ENCODE data around the gene PSENEN. TPM values are rescaled to one million over a fixed set of nuclear protein-coding genes. Genes with fewer than 3 reads are reported as not detected.

The PSENEN gene
- total and polyA plus RNA-seq, 2 experiments from 2014 or later, result 20.6 to 175 TPM

- Histone ChIP-seq H4K20me1 (replicated peaks; ENCODE audit: insufficient read depth) (peaks cover 5% of the 10 kb centered on the region; the same call in 1 of the 2 replicates), H2AFZ (no peak overlapping the region), H3K4me3 (no peak overlapping the region), H3K9me2 (ENCODE audit: insufficient read depth) (no peaks in the 10 kb centered on the region), H3F3A (replicated peaks; ENCODE audit: low read depth) (peaks cover 10% of the 10 kb centered on the region; the same call in 1 of the 2 replicates), H3K4me2 (no peak overlapping the region), H3K27me3 (ENCODE audit: insufficient read depth) (no peaks in the 10 kb centered on the region), H3K36me3 (ENCODE audit: insufficient read depth) (no peaks in the 10 kb centered on the region), H3K27ac (ENCODE audit: low read depth) (no peak overlapping the region), H3K79me2 (replicated peaks; ENCODE audit: insufficient read depth) (peaks cover 8% of the 10 kb centered on the region), H3K4me1 (ENCODE audit: insufficient read depth) (peaks cover 43% of the 10 kb centered on the region)
- DNase-seq (ENCODE audit: low spot score) (no peak), ATAC-seq (no peak)
- H3K9me3 Mint-ChIP-seq, result no peaks in the 10 kb centered on the region
- no peak overlapping the region; the same call in 2 of the 3 replicates for H3K4me3 Mint-ChIP-seq
- peaks cover 24% of the 10 kb centered on the region for H3K27me3 Mint-ChIP-seq (ENCODE audit: insufficient read depth, low read depth, poor library complexity)
- TF ChIP-seq CTCF (conservative IDR thresholded peaks at IDR 0.05; ENCODE audit: low read depth in 2 of 2), result no peak
- TF ChIP-seq ZNF114 (CRISPR knock-in tag; IDR thresholded peaks at IDR 0.05), result no peak
- TF ChIP-seq ZNF331 (CRISPR knock-in tag; IDR thresholded peaks at IDR 0.05; ENCODE audit: low read depth), result no peak
- no peak for TF ChIP-seq STAT1 (IDR thresholded peaks at IDR 0.05; ENCODE audit: unreplicated experiment)
- TF ChIP-seq POLR2AphosphoS5 (IDR thresholded peaks at IDR 0.05; ENCODE audit: low read depth), result no peak
- TF ChIP-seq CREB1 (CRISPR knock-in tag; IDR thresholded peaks at IDR 0.05; ENCODE audit: low read depth), result no peak
- TF ChIP-seq NANOG (IDR thresholded peaks at IDR 0.05; ENCODE audit: borderline replicate concordance), result no peak
- no peak for TF ChIP-seq JUNB (IDR thresholded peaks at IDR 0.05; ENCODE audit: unreplicated experiment)
- no peak overlapping the region for H3K27ac Mint-ChIP-seq
- peaks cover 47% of the 10 kb centered on the region for H3K4me1 Mint-ChIP-seq
- peaks cover 3% of the 10 kb centered on the region; the same call in 1 of the 3 replicates for H3K36me3 Mint-ChIP-seq (ENCODE audit: low read depth)
These were observed 31.5 kb upstream of the PSENEN start for GRCh38 chr19:35713904-35714495.

- H3K4me3 Mint-ChIP-seq, result peak overlapping the region; percentile 88
- peaks cover 11% of the 10 kb centered on the region for H4K20me1 ChIP-seq (replicated peaks; ENCODE audit: insufficient read depth)
- H3F3A ChIP-seq (replicated peaks; ENCODE audit: low read depth), result peaks cover 10% of the 10 kb centered on the region; the same call in 1 of the 2 replicates
- H3K36me3 Mint-ChIP-seq (ENCODE audit: low read depth), result peaks cover 3% of the 10 kb centered on the region; the same call in 1 of the 3 replicates
- DNase-seq (ENCODE audit: low spot score) (peak; percentile 68), ATAC-seq (no peak)
- H3K9me2 ChIP-seq (ENCODE audit: insufficient read depth), result no peaks in the 10 kb centered on the region
- no peak overlapping the region for H3K27ac Mint-ChIP-seq
- peaks cover 28% of the 10 kb centered on the region for H3K27me3 Mint-ChIP-seq (ENCODE audit: insufficient read depth, low read depth, poor library complexity)
- peaks cover 48% of the 10 kb centered on the region for H3K4me1 ChIP-seq (ENCODE audit: insufficient read depth)
- H3K27ac ChIP-seq (ENCODE audit: low read depth), result no peak overlapping the region
- H3K4me1 Mint-ChIP-seq, result peaks cover 54% of the 10 kb centered on the region
- TF ChIP-seq JUNB (IDR thresholded peaks at IDR 0.05; ENCODE audit: unreplicated experiment) (no peak), ZNF114 (CRISPR knock-in tag; IDR thresholded peaks at IDR 0.05) (no peak), CTCF (conservative IDR thresholded peaks at IDR 0.05; ENCODE audit: low read depth in 2 of 2) (peak; percentile 14 to 32; a peak in 2 of 4 replicates)
- H2AFZ ChIP-seq, result no peak overlapping the region
- H3K4me2 ChIP-seq, result peak overlapping the region; percentile 99
- no peaks in the 10 kb centered on the region for H3K27me3 ChIP-seq (ENCODE audit: insufficient read depth)
- H3K4me3 ChIP-seq, result peak overlapping the region; percentile 85; the same call in 1 of the 2 replicates
- H3K9me3 Mint-ChIP-seq, result no peaks in the 10 kb centered on the region
- no peaks in the 10 kb centered on the region for H3K36me3 ChIP-seq (ENCODE audit: insufficient read depth)
- peaks cover 16% of the 10 kb centered on the region for H3K79me2 ChIP-seq (replicated peaks; ENCODE audit: insufficient read depth)
These were observed 30.7 kb upstream of the PSENEN start for GRCh38 chr19:35714601-35715354.

All from GM23338 (cell line).